Osteocyte (in vitro differentiated cells): ENCODE results near the gene MLLT11. TPM values are rescaled to one million over a fixed set of nuclear protein-coding genes. Genes with fewer than 3 reads are reported as not detected.

Source experiments
- DNase-seq: peaks from one replicate; pipeline ENCODE4 v3.0.0; 2021; ENCODE audit warnings: mixed read lengths; ENCODE audit not compliant: unreplicated experiment; ENCODE audit errors: extremely low spot score
- H3K27ac Mint-ChIP-seq: one replicate; pipeline ENCODE4 v1.8.0; 2021; ENCODE audit warnings: mild to moderate bottlenecking, mixed read lengths; ENCODE audit not compliant: unreplicated experiment
- H3K27me3 Mint-ChIP-seq: one replicate; pipeline ENCODE4 v1.8.0; 2021; ENCODE audit warnings: mixed read lengths; ENCODE audit not compliant: unreplicated experiment
- H3K36me3 Mint-ChIP-seq: one replicate; pipeline ENCODE4 v1.8.0; 2021; ENCODE audit warnings: mixed read lengths; ENCODE audit not compliant: unreplicated experiment
- H3K4me1 Mint-ChIP-seq: one replicate; pipeline ENCODE4 v1.8.0; 2021; ENCODE audit warnings: mixed read lengths; ENCODE audit not compliant: unreplicated experiment
- H3K4me3 Mint-ChIP-seq: one replicate; pipeline ENCODE4 v1.8.0; 2021; ENCODE audit warnings: mild to moderate bottlenecking, moderate library complexity, mixed read lengths; ENCODE audit not compliant: unreplicated experiment
- H3K9me3 Mint-ChIP-seq: one replicate; pipeline ENCODE4 v1.8.0; 2021; ENCODE audit warnings: mixed read lengths; ENCODE audit not compliant: unreplicated experiment
- CTCF ChIP-seq: fragments of 200-600 bp; sonication (generic); IDR thresholded peaks from 2 replicates; pipeline ENCODE4 v1.5.0; 2021; ENCODE audit warnings: antibody characterized with exemption, mild to moderate bottlenecking, moderate library complexity
- long read RNA-seq: library from polyadenylated mRNA; unstranded; transcript quantifications from one replicate; pipeline ENCODE4 v2.0.0, GENCODE V29; 2021
- total RNA-seq: library from RNA; stranded (reverse); gene quantifications from 2 replicates; pipeline ENCODE4 v1.2.1, GENCODE V29; 2021

The MLLT11 gene, protein sequence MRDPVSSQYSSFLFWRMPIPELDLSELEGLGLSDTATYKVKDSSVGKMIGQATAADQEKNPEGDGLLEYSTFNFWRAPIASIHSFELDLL
- total RNA-seq: 21.0 and 22.1 TPM in 2 replicates
- long read RNA-seq, full-length matches to known transcripts: 224 of 239 reads
- long read RNA-seq, partial matches to known transcripts: 9 of 239 reads
- long read RNA-seq, other reads (novel, unspliced or antisense): 6 of 239 reads

- Mint-ChIP-seq H3K9me3 (no peaks in the 10 kb centered on the region), H3K36me3 (peaks cover 10% of the 10 kb centered on the region), H3K27ac (peak within 1 kb of the TSS; percentile 88), H3K4me3 (peak within 1 kb of the TSS; percentile 83), H3K4me1 (peaks cover 57% of the 10 kb centered on the region), H3K27me3 (no peaks in the 10 kb centered on the region)
- peak; percentile 7 for TF ChIP-seq CTCF
- DNase-seq: no peak
These were observed at the start of gene MLLT11 for GRCh38 chr1:151060007-151060656. Gene MLLT11, plus strand, starts transcription at chr1:151060397. Its CDS starts 6,828 bp downstream, at chr1:151067225.

- Mint-ChIP-seq H3K27ac (no peak overlapping the region), H3K4me1 (peaks cover 39% of the 10 kb centered on the region), H3K36me3 (no peaks in the 10 kb centered on the region), H3K27me3 (no peaks in the 10 kb centered on the region), H3K4me3 (no peak overlapping the region), H3K9me3 (no peaks in the 10 kb centered on the region)
- DNase-seq: no peak
- TF ChIP-seq CTCF: no peak
These were observed 48.9 kb upstream of the MLLT11 start for GRCh38 chr1:151011154-151011850.

- DNase-seq: no peak
- no peaks in the 10 kb centered on the region for H3K27me3 Mint-ChIP-seq
- no peak overlapping the region for H3K4me3 Mint-ChIP-seq
- no peak for TF ChIP-seq CTCF
- H3K27ac Mint-ChIP-seq: no peak overlapping the region
- H3K9me3 Mint-ChIP-seq: no peaks in the 10 kb centered on the region
- H3K36me3 Mint-ChIP-seq: no peaks in the 10 kb centered on the region
- peaks cover 25% of the 10 kb centered on the region for H3K4me1 Mint-ChIP-seq
These were observed 47.3 kb upstream of the MLLT11 start for GRCh38 chr1:151012684-151013471.

DNA sequence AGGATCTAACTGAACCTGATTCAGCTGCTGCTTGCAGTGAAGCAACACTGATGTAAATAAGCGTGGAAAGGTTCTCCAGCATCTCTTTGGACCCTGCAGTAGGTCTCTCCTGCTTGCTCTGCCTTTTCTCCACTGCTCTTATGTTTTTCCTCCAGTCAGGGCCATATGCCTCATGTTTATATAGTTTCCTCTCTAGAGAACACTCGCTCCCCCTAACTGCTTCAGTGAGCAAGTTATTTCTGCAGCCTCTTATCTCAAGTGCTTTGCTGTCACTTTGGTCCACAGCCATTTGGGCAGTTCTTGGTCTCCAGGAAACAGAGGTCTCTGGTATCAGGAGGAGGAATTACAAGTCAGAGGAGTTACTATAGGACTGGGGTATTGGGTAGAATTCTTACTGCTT lies 46.7 kb upstream of the MLLT11 start:
- Mint-ChIP-seq H3K36me3 (peaks cover 3% of the 10 kb centered on the region), H3K4me3 (no peak overlapping the region), H3K4me1 (peaks cover 18% of the 10 kb centered on the region), H3K27ac (peak overlapping the region; percentile 38), H3K27me3 (no peaks in the 10 kb centered on the region), H3K9me3 (no peaks in the 10 kb centered on the region)
- TF ChIP-seq CTCF: no peak
- DNase-seq: no peak
